Caco-2 (cell line): ENCODE measurements around the gene SNRNP200. TPM values are rescaled to one million over a fixed set of nuclear protein-coding genes. Genes with fewer than 3 reads are reported as not detected.
A peak's percentile ranks its signal among the peaks of the same experiment; 100 is the strongest.

ENCODE experiments used
- BruUV-seq: library from RNA; stranded (reverse); fragments of 400-500 nt; replicated peaks from 2 replicates; lab custom pipeline; 2021; lab: Mats Ljungman, UMichigan
- CTCF ChIA-PET: fragments of 300-600 bp; sonication (Branson Sonifier 250); formaldehyde crosslinking; loops from one replicate; lab custom pipeline; 2022; ENCODE audit warnings: antibody characterized with exemption; lab: Charles Lee
- POLR2A ChIA-PET: fragments of 300-600 bp; sonication (Branson Sonifier 250); formaldehyde crosslinking; loops from one replicate; lab custom pipeline; 2022; ENCODE audit warnings: antibody characterized with exemption; lab: Charles Lee
- DNase-seq, 2 experiments: peaks; one replicate each; pipeline versions ENCODE4 v3.0.0 to v3.0.0-alpha.2; 2020 to 2022
- H3K27me3 ChIP-seq: replicated peaks from 2 replicates; pipeline ENCODE4 v1.6.0; 2011; ENCODE audit warnings: low read length; ENCODE audit not compliant: control insufficient read depth, insufficient read depth
- H3K36me3 ChIP-seq: 2 replicates; pipeline ENCODE4 v1.5.1; 2011; ENCODE audit warnings: low read length; ENCODE audit not compliant: control insufficient read depth, insufficient read depth
- H3K4me1 ChIP-seq: fragments of 250-450 bp; sonication (Bioruptor Pico); 2 replicates; pipeline ENCODE4 v1.5.1; 2020; ENCODE audit warnings: mild to moderate bottlenecking
- H3K4me3 ChIP-seq: 2 replicates; pipeline ENCODE4 v1.5.1; 2011; ENCODE audit warnings: low read depth, mild to moderate bottlenecking, control low read depth, low read length
- H3K9me3 ChIP-seq: fragments of 250-450 bp; sonication (Bioruptor Pico); 2 replicates; pipeline ENCODE4 v1.5.1; 2020; ENCODE audit warnings: mild to moderate bottlenecking, moderate library complexity
- H3K27ac Mint-ChIP-seq: one replicate; pipeline ENCODE4 v1.8.0; 2022; ENCODE audit warnings: mixed read lengths; ENCODE audit not compliant: unreplicated experiment
- H3K27me3 Mint-ChIP-seq: one replicate; pipeline ENCODE4 v1.8.0; 2022; ENCODE audit warnings: mixed read lengths; ENCODE audit not compliant: insufficient read depth, unreplicated experiment
- H3K36me3 Mint-ChIP-seq: one replicate; pipeline ENCODE4 v1.8.0; 2022; ENCODE audit warnings: mild to moderate bottlenecking, mixed read lengths; ENCODE audit not compliant: insufficient read depth, unreplicated experiment
- H3K4me1 Mint-ChIP-seq: one replicate; pipeline ENCODE4 v1.8.0; 2022; ENCODE audit warnings: low read depth, mixed read lengths; ENCODE audit not compliant: unreplicated experiment
- H3K4me3 Mint-ChIP-seq: one replicate; pipeline ENCODE4 v1.8.0; 2022; ENCODE audit warnings: mild to moderate bottlenecking, moderate library complexity, mixed read lengths; ENCODE audit not compliant: unreplicated experiment
- H3K9me3 Mint-ChIP-seq: one replicate; pipeline ENCODE4 v1.8.0; 2022; ENCODE audit warnings: mixed read lengths; ENCODE audit not compliant: unreplicated experiment
- CTCF ChIP-seq, 2 experiments: fragments of 200-600 bp in 1 of 2; IDR thresholded peaks; 1 replicate in 1 of 2; 2 replicates in 1 of 2; pipeline versions ENCODE4 v1.5.1 to v1.8.0; 2011 to 2022; ENCODE audit warnings: antibody characterized with exemption in 1 of 2, control low read depth in 1 of 2, inconsistent platforms in 1 of 2, low read depth in 1 of 2, low read length in 1 of 2, mild to moderate bottlenecking in 1 of 2, moderate library complexity in 1 of 2; ENCODE audit not compliant: insufficient read depth in 1 of 2, severe bottlenecking in 1 of 2, unreplicated experiment in 1 of 2
- intact Hi-C: fragments of 100-400 bp; cut with micrococcal nuclease; formaldehyde crosslinking; loops from one replicate; pipeline ENCODE4 v1.10.0; 2022; ENCODE audit not compliant: unreplicated experiment
- total RNA-seq: library from RNA; stranded (reverse); gene quantifications from 2 replicates; pipeline ENCODE4 v1.2.3, GENCODE V29; 2022

SNRNP200 gene
- total RNA-seq, 1 experiment from 2014 or later, result 240 TPM

GRCh38 chr2:96241227-96241626 is 64.1 kb downstream of the SNRNP200 start:
- BruUV-seq, result no TSS peak
- Histone ChIP-seq H3K9me3 (no peaks in the 10 kb centered on the region), H3K36me3 (no peaks in the 10 kb centered on the region), H3K4me1 (no peaks in the 10 kb centered on the region), H3K27me3 (no peaks in the 10 kb centered on the region), H3K4me3 (no peak overlapping the region)
- no peak overlapping the region for H3K4me3 Mint-ChIP-seq
- POLR2A ChIA-PET, result no interaction called here
- no peak overlapping the region for H3K27ac Mint-ChIP-seq
- DNase-seq, result no peak
- no peaks in the 10 kb centered on the region for H3K27me3 Mint-ChIP-seq
- CTCF ChIA-PET, result interaction anchor here (1.5 kb wide), 1 partner anchor 103 kb away, joined by 4 read pairs; the partner anchor contains the start of gene ASTL
- H3K9me3 Mint-ChIP-seq, result no peaks in the 10 kb centered on the region
- H3K36me3 Mint-ChIP-seq, result peaks cover 4% of the 10 kb centered on the region
- intact Hi-C loops, result no loop called here
- H3K4me1 Mint-ChIP-seq, result no peaks in the 10 kb centered on the region
- TF ChIP-seq CTCF (IDR thresholded peaks at IDR 0.05; ENCODE audit: insufficient read depth in 1 of 2, low read depth in 1 of 2, low read length in 1 of 2, severe bottlenecking in 1 of 2, unreplicated experiment in 1 of 2), result no peak

- intact Hi-C loops, result no loop called here
- H3K4me3 Mint-ChIP-seq, result no peak overlapping the region
- no peak overlapping the region for H3K4me3 ChIP-seq
- H3K27me3 ChIP-seq, result no peaks in the 10 kb centered on the region
- DNase-seq, result no peak
- no peaks in the 10 kb centered on the region for H3K4me1 ChIP-seq
- ChIA-PET POLR2A (no interaction called here), CTCF (interaction anchor here (1.5 kb wide), 1 partner anchor 102 kb away, joined by 4 read pairs; the partner anchor contains the start of gene ASTL)
- H3K9me3 ChIP-seq, result no peaks in the 10 kb centered on the region
- H3K36me3 ChIP-seq, result no peaks in the 10 kb centered on the region
- H3K4me1 Mint-ChIP-seq, result no peaks in the 10 kb centered on the region
- H3K9me3 Mint-ChIP-seq, result no peaks in the 10 kb centered on the region
- no peak for TF ChIP-seq CTCF (IDR thresholded peaks at IDR 0.05; ENCODE audit: insufficient read depth in 1 of 2, low read depth in 1 of 2, low read length in 1 of 2, severe bottlenecking in 1 of 2, unreplicated experiment in 1 of 2)
- H3K36me3 Mint-ChIP-seq, result no peaks in the 10 kb centered on the region
- H3K27me3 Mint-ChIP-seq, result no peaks in the 10 kb centered on the region
- BruUV-seq, result no TSS peak
- no peak overlapping the region for H3K27ac Mint-ChIP-seq
Observed at GRCh38 chr2:96240341-96241038, 64.9 kb downstream of the SNRNP200 start.

- no peak for DNase-seq
- Histone ChIP-seq H3K4me3 (no peak overlapping the region), H3K9me3 (no peaks in the 10 kb centered on the region), H3K4me1 (no peaks in the 10 kb centered on the region), H3K27me3 (no peaks in the 10 kb centered on the region), H3K36me3 (no peaks in the 10 kb centered on the region)
- H3K4me3 Mint-ChIP-seq, result no peak overlapping the region
- BruUV-seq, result no TSS peak
- no peaks in the 10 kb centered on the region for H3K36me3 Mint-ChIP-seq
- no peaks in the 10 kb centered on the region for H3K27me3 Mint-ChIP-seq
- TF ChIP-seq CTCF (IDR thresholded peaks at IDR 0.05; ENCODE audit: insufficient read depth in 1 of 2, low read depth in 1 of 2, low read length in 1 of 2, severe bottlenecking in 1 of 2, unreplicated experiment in 1 of 2), result no peak
- no peaks in the 10 kb centered on the region for H3K9me3 Mint-ChIP-seq
- H3K4me1 Mint-ChIP-seq, result no peaks in the 10 kb centered on the region
- ChIA-PET POLR2A (no interaction called here), CTCF (no interaction called here)
- intact Hi-C loops, result no loop called here
- H3K27ac Mint-ChIP-seq, result peak overlapping the region; percentile 26
Observed at GRCh38 chr2:96239745-96240264, 65.5 kb downstream of the SNRNP200 start.
